ENCODE measurements around the gene RNF43. TPM values are rescaled to one million over a fixed set of nuclear protein-coding genes. Genes with fewer than 3 reads are reported as not detected.

RNF43 gene
- total RNA-seq, 1 donor from 2014 or later: 13.0 TPM

Other genes with a start within 250 kb of the RNF43 start
- not detected for gene EPX, start 224.8 kb downstream of the RNF43 start, total RNA-seq
- gene MKS1, start 198.3 kb downstream of the RNF43 start, total RNA-seq: 9.8 TPM
- gene LPO, start 178.9 kb downstream of the RNF43 start, total RNA-seq: not detected
- 0.43 TPM for gene MPO, start 136.6 kb downstream of the RNF43 start, total RNA-seq
- gene TSPOAP1, start 88.7 kb downstream of the RNF43 start, total RNA-seq: 6.5 TPM
- gene SUPT4H1, start 65.3 kb downstream of the RNF43 start, total RNA-seq: 40.0 TPM
- gene HSF5, start 70.9 kb upstream of the RNF43 start, total RNA-seq: 0.18 TPM
- gene MTMR4, start 97.1 kb upstream of the RNF43 start, total RNA-seq: 101 TPM

All from left lobe of liver (tissue), 1 donor.